ENCODE measurements around the gene COL25A1.

The COL25A1 gene

GRCh38 chr4:109216085-109216696, 86.3 kb downstream of the COL25A1 start:
- DNase-seq (ENCODE audit: low read depth in 2 of 2, low spot score in 1 of 2) = no peak

GRCh38 chr4:109215506-109215905, 87.0 kb downstream of the COL25A1 start:
- DNase-seq (ENCODE audit: low read depth in 2 of 2, low spot score in 1 of 2) = no peak

- DNase-seq (ENCODE audit: low read depth in 2 of 2, low spot score in 1 of 2) = no peak
These were observed 87.7 kb downstream of the COL25A1 start for GRCh38 chr4:109214622-109215301.

- DNase-seq (ENCODE audit: low read depth in 2 of 2, low spot score in 1 of 2) = no peak
These were observed 89.4 kb downstream of the COL25A1 start for GRCh38 chr4:109213056-109213455.

GRCh38 chr4:109211671-109212070, 90.8 kb downstream of the COL25A1 start:
- DNase-seq (ENCODE audit: low read depth in 2 of 2, low spot score in 1 of 2) = no peak

- DNase-seq (ENCODE audit: low read depth in 2 of 2, low spot score in 1 of 2) = no peak
These were observed 92.8 kb downstream of the COL25A1 start for GRCh38 chr4:109209647-109210046.

GRCh38 chr4:109207898-109208297, 94.6 kb downstream of the COL25A1 start:
- no peak for DNase-seq (ENCODE audit: low read depth in 2 of 2, low spot score in 1 of 2)

- DNase-seq (ENCODE audit: low read depth in 2 of 2, low spot score in 1 of 2) = no peak
These were observed 95.4 kb downstream of the COL25A1 start for GRCh38 chr4:109207061-109207460.

- DNase-seq (ENCODE audit: low read depth in 2 of 2, low spot score in 1 of 2) = no peak
These were observed 95.8 kb downstream of the COL25A1 start for GRCh38 chr4:109206620-109207019.

- DNase-seq (ENCODE audit: low read depth in 2 of 2, low spot score in 1 of 2) = no peak
These were observed 97.3 kb downstream of the COL25A1 start for GRCh38 chr4:109205186-109205585.

- no peak for DNase-seq (ENCODE audit: low read depth in 2 of 2, low spot score in 1 of 2)
These were observed 102.9 kb downstream of the COL25A1 start for GRCh38 chr4:109199585-109199984.

- DNase-seq (ENCODE audit: low read depth in 2 of 2, low spot score in 1 of 2) = no peak
These were observed 106.8 kb downstream of the COL25A1 start for GRCh38 chr4:109195646-109196045.

GRCh38 chr4:109191216-109191615, 111.2 kb downstream of the COL25A1 start:
- no peak for DNase-seq (ENCODE audit: low read depth in 2 of 2, low spot score in 1 of 2)

- no peak for DNase-seq (ENCODE audit: low read depth in 2 of 2, low spot score in 1 of 2)
These were observed 116.0 kb downstream of the COL25A1 start for GRCh38 chr4:109186458-109186945.

- no peak for DNase-seq (ENCODE audit: low read depth in 2 of 2, low spot score in 1 of 2)
These were observed 116.5 kb downstream of the COL25A1 start for GRCh38 chr4:109185951-109186350.

- DNase-seq (ENCODE audit: low read depth in 2 of 2, low spot score in 1 of 2) = no peak
These were observed 116.9 kb downstream of the COL25A1 start for GRCh38 chr4:109185548-109185947.

GRCh38 chr4:109184491-109184961, 117.9 kb downstream of the COL25A1 start:
- DNase-seq (ENCODE audit: low read depth in 2 of 2, low spot score in 1 of 2) = no peak

- no peak for DNase-seq (ENCODE audit: low read depth in 2 of 2, low spot score in 1 of 2)
These were observed 118.4 kb downstream of the COL25A1 start for GRCh38 chr4:109183931-109184490.

GRCh38 chr4:109182696-109183095, 119.8 kb downstream of the COL25A1 start:
- no peak for DNase-seq (ENCODE audit: low read depth in 2 of 2, low spot score in 1 of 2)

- no peak for DNase-seq (ENCODE audit: low read depth in 2 of 2, low spot score in 1 of 2)
These were observed 123.4 kb downstream of the COL25A1 start for GRCh38 chr4:109179061-109179460.

- no peak for DNase-seq (ENCODE audit: low read depth in 2 of 2, low spot score in 1 of 2)
These were observed 125.2 kb downstream of the COL25A1 start for GRCh38 chr4:109177096-109177810.

Data from stimulated activated CD8-positive, alpha-beta memory T cell treated with anti-CD3 and anti-CD28 coated beads, Interleukin-4, amount 100 ng/mL, for 1 hour (primary cell).